ENCODE measurements around the gene LYST.
"Not testable (repeated sequence)": the region's sequence is repeated elsewhere in the genome, so short reads cannot be mapped to it uniquely, and the experiment has no call there.

Gene LYST

DNA sequence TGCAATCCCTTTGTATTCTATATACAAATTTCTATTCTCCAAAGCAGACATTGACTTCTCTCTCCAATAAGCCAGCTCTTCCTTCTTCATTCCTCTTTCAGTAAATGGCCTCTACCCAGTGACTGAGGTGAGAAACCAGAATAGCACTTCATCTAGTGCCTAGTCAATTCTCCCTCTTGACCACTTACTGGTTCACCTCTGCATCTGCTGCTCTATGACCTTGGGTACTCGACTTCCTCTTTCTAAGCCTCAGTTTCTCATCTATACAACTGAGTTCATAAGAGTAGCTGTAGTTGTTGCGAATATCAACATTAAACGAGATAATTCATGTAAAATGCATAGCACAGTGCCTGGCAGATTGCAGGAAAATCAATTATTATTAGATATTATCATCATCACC is 12.4 kb downstream of the LYST start:
- peaks cover 3 to 13% of the 10 kb centered on the region in 2 donors for H3K4me1 ChIP-seq (ENCODE audit: control insufficient read depth in 1 of 2, insufficient read depth in 2 of 2, low read length in 2 of 2)
- no peak overlapping the region for H3K27ac ChIP-seq (ENCODE audit: low read length)
- no peaks in the 10 kb centered on the region for H3K36me3 ChIP-seq (ENCODE audit: control insufficient read depth in 1 of 2, insufficient read depth in 2 of 2, low read length in 2 of 2)
- H3K9me3 ChIP-seq (ENCODE audit: control insufficient read depth in 1 of 2, low read length in 2 of 2), result no peaks in the 10 kb centered on the region
- no peaks in the 10 kb centered on the region for H3K27me3 ChIP-seq (ENCODE audit: low read depth, low read length)
- no peak overlapping the region for H3K4me3 ChIP-seq (ENCODE audit: low read depth in 1 of 2, low read length in 2 of 2)

DNA sequence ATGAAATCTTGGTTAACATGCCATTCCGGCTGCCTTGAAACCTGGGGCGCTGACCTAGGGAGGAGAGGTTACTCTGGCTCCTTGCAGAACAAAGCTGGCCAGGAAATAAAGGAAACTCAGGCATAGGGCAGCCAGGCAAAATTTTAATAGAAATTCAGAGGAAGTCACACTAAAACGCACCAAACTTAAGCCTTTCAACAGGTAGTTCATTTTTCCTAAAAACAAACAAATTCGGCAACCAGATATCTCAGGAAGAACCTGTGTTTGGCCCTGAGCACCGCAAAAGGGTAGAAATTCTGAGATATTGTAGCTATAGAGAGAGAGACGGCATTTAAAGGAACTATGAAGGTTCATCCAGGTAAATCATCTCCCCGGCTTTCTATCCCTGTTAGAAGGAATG is 13.1 kb downstream of the LYST start:
- Histone ChIP-seq H3K4me1 (ENCODE audit: control insufficient read depth in 1 of 2, insufficient read depth in 2 of 2, low read length in 2 of 2) (peaks cover 3 to 13% of the 10 kb centered on the region in 2 donors), H3K27ac (ENCODE audit: low read length) (no peak overlapping the region), H3K27me3 (ENCODE audit: low read depth, low read length) (no peaks in the 10 kb centered on the region), H3K36me3 (ENCODE audit: control insufficient read depth in 1 of 2, insufficient read depth in 2 of 2, low read length in 2 of 2) (no peaks in the 10 kb centered on the region), H3K4me3 (ENCODE audit: low read depth in 1 of 2, low read length in 2 of 2) (no peak overlapping the region), H3K9me3 (ENCODE audit: control insufficient read depth in 1 of 2, low read length in 2 of 2) (no peaks in the 10 kb centered on the region)

DNA sequence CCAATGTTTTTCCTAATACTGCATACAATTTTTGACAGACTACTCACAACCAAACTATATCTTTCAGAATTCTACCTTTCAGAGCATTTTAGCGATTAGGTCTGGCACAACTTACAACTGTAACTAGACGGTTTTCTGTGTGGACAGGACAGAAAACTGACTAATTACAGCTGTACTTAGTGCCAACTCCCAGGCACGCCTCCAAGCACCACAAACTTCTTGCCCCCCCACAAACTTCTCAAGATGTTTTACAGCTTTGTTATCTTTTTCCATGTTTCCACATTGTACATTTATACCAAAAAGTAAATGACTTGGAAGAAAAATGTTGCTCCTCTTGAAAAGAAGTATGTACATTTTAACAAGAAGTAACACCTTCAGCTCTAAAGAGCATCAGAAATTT is 13.8 kb downstream of the LYST start:
- no peaks in the 10 kb centered on the region for H3K27me3 ChIP-seq (ENCODE audit: low read depth, low read length)
- no peak overlapping the region for H3K27ac ChIP-seq (ENCODE audit: low read length)
- H3K4me1 ChIP-seq (ENCODE audit: control insufficient read depth in 1 of 2, insufficient read depth in 2 of 2, low read length in 2 of 2), result peaks cover 3 to 13% of the 10 kb centered on the region in 2 donors
- no peaks in the 10 kb centered on the region for H3K36me3 ChIP-seq (ENCODE audit: control insufficient read depth in 1 of 2, insufficient read depth in 2 of 2, low read length in 2 of 2)
- no peak overlapping the region for H3K4me3 ChIP-seq (ENCODE audit: low read depth in 1 of 2, low read length in 2 of 2)
- H3K9me3 ChIP-seq (ENCODE audit: control insufficient read depth in 1 of 2, low read length in 2 of 2), result no peaks in the 10 kb centered on the region

DNA sequence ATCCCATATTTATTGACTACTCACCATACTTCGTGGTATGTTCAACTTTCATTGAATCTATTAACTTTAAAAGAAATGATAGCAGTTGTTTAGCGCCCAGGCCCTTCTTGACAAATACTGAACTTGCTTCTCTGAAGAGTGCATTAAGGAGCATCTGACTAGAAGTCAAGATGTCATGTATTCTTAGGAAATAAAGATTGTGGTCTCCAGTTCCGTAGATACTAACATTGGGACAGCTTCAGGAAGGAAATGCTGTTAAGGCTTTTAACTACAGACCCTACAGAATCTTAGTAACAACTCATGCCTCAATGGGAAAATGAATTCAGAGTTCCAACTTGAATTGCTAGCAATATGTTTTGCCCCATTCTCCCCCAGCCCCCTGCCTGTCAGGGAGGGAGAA is 14.8 kb downstream of the LYST start:
- no peaks in the 10 kb centered on the region for H3K27me3 ChIP-seq (ENCODE audit: low read depth, low read length)
- no peak overlapping the region for H3K27ac ChIP-seq (ENCODE audit: low read length)
- peaks cover 3 to 13% of the 10 kb centered on the region in 2 donors for H3K4me1 ChIP-seq (ENCODE audit: control insufficient read depth in 1 of 2, insufficient read depth in 2 of 2, low read length in 2 of 2)
- no peaks in the 10 kb centered on the region for H3K36me3 ChIP-seq (ENCODE audit: control insufficient read depth in 1 of 2, insufficient read depth in 2 of 2, low read length in 2 of 2)
- no peak overlapping the region for H3K4me3 ChIP-seq (ENCODE audit: low read depth in 1 of 2, low read length in 2 of 2)
- no peaks in the 10 kb centered on the region for H3K9me3 ChIP-seq (ENCODE audit: control insufficient read depth in 1 of 2, low read length in 2 of 2)

DNA sequence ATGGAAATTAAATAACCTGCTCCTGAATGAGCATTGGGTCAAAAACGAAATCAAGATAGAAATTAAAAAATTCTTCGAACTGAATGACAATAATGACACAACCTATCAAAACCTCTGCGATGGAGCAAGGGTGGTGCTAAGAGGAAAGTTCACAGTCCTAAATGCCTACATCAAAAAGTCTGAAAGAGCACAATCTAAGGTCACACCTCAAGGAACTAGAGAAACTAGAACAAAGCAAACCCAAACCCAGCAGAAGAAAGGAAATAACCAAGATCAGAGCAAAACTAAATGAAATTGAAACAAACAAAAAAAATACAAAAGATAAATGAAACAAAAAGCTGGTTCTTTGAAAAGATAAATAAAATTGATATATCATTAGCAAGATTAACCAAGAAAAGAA is 18.5 kb downstream of the LYST start:
- not testable (repeated sequence) for H3K27me3 ChIP-seq (ENCODE audit: low read depth, low read length); H3K27ac ChIP-seq (ENCODE audit: low read length); H3K9me3 ChIP-seq (ENCODE audit: control insufficient read depth in 1 of 2, low read length in 2 of 2); H3K4me3 ChIP-seq (ENCODE audit: low read depth in 1 of 2, low read length in 2 of 2); H3K36me3 ChIP-seq (ENCODE audit: control insufficient read depth in 1 of 2, insufficient read depth in 2 of 2, low read length in 2 of 2)
- H3K4me1 ChIP-seq (ENCODE audit: control insufficient read depth in 1 of 2, insufficient read depth in 2 of 2, low read length in 2 of 2), result peaks cover 3 to 16% of the 10 kb centered on the region in 2 donors

DNA sequence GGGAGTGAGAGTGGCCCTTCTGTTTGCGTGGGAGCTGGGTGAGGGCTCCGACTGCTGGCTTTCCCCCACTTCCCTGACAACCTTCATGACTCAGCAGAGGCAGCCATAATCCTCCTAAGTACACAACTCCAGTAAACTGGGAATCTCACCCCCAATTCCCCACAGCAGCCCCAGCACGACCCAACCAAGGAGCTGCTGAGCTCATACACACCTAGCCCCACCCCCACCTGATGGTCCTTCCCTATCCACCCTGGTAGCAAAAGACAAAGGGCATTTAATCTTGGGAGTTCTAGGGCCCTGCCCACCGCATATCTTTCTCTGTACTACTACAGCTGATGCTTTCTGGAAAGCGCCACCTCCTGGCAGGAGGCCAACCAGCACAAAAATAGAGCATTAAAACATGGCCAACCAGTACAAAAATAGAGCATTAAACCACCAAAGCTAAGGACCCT is 21.0 kb downstream of the LYST start:
- H3K4me3 ChIP-seq (ENCODE audit: low read depth in 1 of 2, low read length in 2 of 2); H3K36me3 ChIP-seq (ENCODE audit: control insufficient read depth in 1 of 2, insufficient read depth in 2 of 2, low read length in 2 of 2); H3K27me3 ChIP-seq (ENCODE audit: low read depth, low read length); H3K9me3 ChIP-seq (ENCODE audit: control insufficient read depth in 1 of 2, low read length in 2 of 2); H3K27ac ChIP-seq (ENCODE audit: low read length): not testable (repeated sequence)
- peaks cover 0 to 10% of the 10 kb centered on the region in 2 donors for H3K4me1 ChIP-seq (ENCODE audit: control insufficient read depth in 1 of 2, insufficient read depth in 2 of 2, low read length in 2 of 2)

DNA sequence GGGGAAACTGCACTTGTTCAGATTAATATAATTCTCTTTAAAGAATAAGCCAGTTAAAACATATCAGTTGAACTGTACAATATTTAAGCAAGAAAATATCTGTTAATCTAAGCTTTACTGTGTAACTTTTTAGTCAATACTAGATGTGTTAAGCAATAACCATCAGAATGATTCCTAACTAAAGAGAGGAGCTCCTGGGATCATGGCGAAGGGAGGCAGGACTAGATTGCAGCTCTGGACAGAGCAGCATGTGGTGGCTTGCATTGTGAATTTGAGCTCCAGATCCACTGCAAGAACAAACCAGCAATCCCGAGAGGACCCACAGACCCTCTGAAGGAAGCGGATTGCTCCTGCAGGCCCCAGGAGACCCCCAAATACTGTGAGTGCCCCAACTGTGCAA is 21.9 kb downstream of the LYST start:
- Histone ChIP-seq H3K27me3 (ENCODE audit: low read depth, low read length) (no peaks in the 10 kb centered on the region), H3K27ac (ENCODE audit: low read length) (no peak overlapping the region), H3K4me3 (ENCODE audit: low read depth in 1 of 2, low read length in 2 of 2) (no peak overlapping the region), H3K4me1 (ENCODE audit: control insufficient read depth in 1 of 2, insufficient read depth in 2 of 2, low read length in 2 of 2) (peaks cover 0 to 10% of the 10 kb centered on the region in 2 donors), H3K9me3 (ENCODE audit: control insufficient read depth in 1 of 2, low read length in 2 of 2) (no peaks in the 10 kb centered on the region), H3K36me3 (ENCODE audit: control insufficient read depth in 1 of 2, insufficient read depth in 2 of 2, low read length in 2 of 2) (no peaks in the 10 kb centered on the region)

DNA sequence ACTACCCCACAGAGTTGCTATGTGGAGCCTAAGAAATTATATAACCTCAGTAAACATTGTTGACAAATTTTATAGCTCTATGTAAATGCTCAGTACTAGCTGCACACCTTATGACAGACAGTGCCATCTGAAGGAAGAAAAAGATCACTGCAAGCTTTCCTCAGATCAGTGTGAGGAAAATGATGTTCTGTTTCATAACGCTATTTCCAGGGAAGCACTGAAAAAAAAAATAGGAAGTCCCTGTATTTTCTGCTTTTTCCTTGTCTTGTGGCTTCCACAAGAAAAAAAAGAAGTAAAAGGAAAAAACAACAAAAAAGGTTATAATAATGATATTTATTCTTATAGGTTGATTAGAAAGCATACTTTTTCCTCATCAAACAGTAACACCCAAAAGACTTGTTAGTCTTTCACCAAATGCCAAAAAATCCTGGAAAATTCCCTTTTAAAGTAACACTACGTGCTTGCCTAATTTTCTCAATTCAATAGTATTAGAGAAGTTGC is 23.2 kb downstream of the LYST start:
- Histone ChIP-seq H3K27ac (ENCODE audit: low read length) (no peak overlapping the region), H3K36me3 (ENCODE audit: control insufficient read depth in 1 of 2, insufficient read depth in 2 of 2, low read length in 2 of 2) (no peaks in the 10 kb centered on the region), H3K4me1 (ENCODE audit: control insufficient read depth in 1 of 2, insufficient read depth in 2 of 2, low read length in 2 of 2) (peaks cover 0 to 10% of the 10 kb centered on the region in 2 donors), H3K4me3 (ENCODE audit: low read depth in 1 of 2, low read length in 2 of 2) (no peak overlapping the region), H3K9me3 (ENCODE audit: control insufficient read depth in 1 of 2, low read length in 2 of 2) (no peaks in the 10 kb centered on the region), H3K27me3 (ENCODE audit: low read depth, low read length) (no peaks in the 10 kb centered on the region)

DNA sequence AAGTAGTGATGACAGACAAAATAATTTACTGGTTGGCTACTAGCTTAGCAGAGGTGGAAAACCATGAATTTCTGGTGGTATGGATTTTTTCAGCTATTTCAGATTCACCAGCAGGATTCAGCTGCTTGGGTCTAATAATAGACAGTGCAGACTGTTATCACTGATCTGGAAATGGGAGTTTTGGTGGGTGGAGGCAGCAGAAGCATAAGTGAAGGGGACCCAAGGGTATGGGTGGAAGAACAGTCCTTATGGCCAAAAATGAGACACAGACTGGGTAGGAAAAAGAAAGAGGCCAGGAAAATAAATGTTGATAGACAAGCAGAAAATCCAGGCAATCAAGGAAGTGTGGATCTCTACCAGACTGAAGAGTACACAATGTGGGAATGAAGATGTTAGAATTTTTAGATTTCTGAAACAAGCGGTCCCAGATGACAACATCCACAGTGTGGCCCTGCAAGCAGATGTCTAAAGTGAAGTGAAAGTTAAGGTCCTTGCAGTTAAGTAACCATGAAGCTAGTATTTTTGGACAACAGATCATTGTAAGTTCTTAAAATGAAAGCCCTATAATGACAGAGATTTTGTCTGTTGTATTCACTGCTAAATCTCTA is 24.7 kb downstream of the LYST start:
- Histone ChIP-seq H3K27ac (ENCODE audit: low read length) (no peak overlapping the region), H3K36me3 (ENCODE audit: control insufficient read depth in 1 of 2, insufficient read depth in 2 of 2, low read length in 2 of 2) (no peaks in the 10 kb centered on the region), H3K4me1 (ENCODE audit: control insufficient read depth in 1 of 2, insufficient read depth in 2 of 2, low read length in 2 of 2) (peaks cover 0 to 10% of the 10 kb centered on the region in 2 donors), H3K4me3 (ENCODE audit: low read depth in 1 of 2, low read length in 2 of 2) (no peak overlapping the region), H3K9me3 (ENCODE audit: control insufficient read depth in 1 of 2, low read length in 2 of 2) (no peaks in the 10 kb centered on the region), H3K27me3 (ENCODE audit: low read depth, low read length) (no peaks in the 10 kb centered on the region)

DNA sequence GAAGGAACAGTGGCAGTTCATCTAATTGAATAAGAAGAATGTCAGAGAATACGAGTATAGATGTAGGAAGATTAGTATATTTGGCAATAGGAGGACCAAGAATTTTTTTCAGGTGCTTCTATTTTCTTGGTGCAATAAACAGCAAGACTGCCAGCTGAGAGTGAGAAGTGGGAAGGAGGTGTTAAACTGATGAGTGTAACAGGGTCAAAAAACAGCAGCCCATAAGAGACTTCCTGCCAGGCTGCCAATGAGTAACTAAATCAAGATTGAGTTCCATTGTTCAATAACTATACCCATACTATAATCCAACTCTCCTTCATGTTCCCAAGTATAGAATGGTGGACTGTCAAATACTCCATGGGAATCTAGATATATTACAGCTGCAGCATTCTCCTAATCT is 28.7 kb downstream of the LYST start:
- Histone ChIP-seq H3K4me1 (ENCODE audit: control insufficient read depth in 1 of 2, insufficient read depth in 2 of 2, low read length in 2 of 2) (peaks cover 3 to 4% of the 10 kb centered on the region in 2 donors), H3K27ac (ENCODE audit: low read length) (no peak overlapping the region), H3K9me3 (ENCODE audit: control insufficient read depth in 1 of 2, low read length in 2 of 2) (no peaks in the 10 kb centered on the region), H3K27me3 (ENCODE audit: low read depth, low read length) (no peaks in the 10 kb centered on the region), H3K36me3 (ENCODE audit: control insufficient read depth in 1 of 2, insufficient read depth in 2 of 2, low read length in 2 of 2) (no peaks in the 10 kb centered on the region), H3K4me3 (ENCODE audit: low read depth in 1 of 2, low read length in 2 of 2) (no peak overlapping the region)

DNA sequence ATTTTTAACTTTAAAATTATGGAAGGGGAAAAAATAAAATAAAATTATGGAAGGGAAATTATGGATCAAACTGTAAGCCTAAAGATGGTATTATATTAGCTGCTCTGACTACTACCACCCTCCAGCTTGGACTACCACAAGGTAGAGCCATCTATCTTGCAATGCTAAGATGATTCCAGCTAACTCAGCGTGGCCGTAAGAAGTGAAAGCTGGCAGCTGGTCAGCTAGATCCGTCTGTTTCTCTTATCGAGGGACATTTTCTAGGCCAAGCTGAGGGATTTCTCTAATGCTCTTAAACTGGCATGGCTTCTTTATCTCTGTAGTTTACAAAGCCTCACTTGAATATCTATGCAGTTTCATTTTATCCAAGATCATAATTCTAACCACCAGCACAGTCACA is 31.5 kb downstream of the LYST start:
- Histone ChIP-seq H3K36me3 (ENCODE audit: control insufficient read depth in 1 of 2, insufficient read depth in 2 of 2, low read length in 2 of 2) (peaks cover 0 to under 1% of the 10 kb centered on the region in 2 donors), H3K4me3 (ENCODE audit: low read depth in 1 of 2, low read length in 2 of 2) (peak overlapping the region; percentile 32 to 47), H3K27me3 (ENCODE audit: low read depth, low read length) (no peaks in the 10 kb centered on the region), H3K9me3 (ENCODE audit: control insufficient read depth in 1 of 2, low read length in 2 of 2) (no peaks in the 10 kb centered on the region), H3K27ac (ENCODE audit: low read length) (no peak overlapping the region), H3K4me1 (ENCODE audit: control insufficient read depth in 1 of 2, insufficient read depth in 2 of 2, low read length in 2 of 2) (peaks cover 3 to 4% of the 10 kb centered on the region in 2 donors)

DNA sequence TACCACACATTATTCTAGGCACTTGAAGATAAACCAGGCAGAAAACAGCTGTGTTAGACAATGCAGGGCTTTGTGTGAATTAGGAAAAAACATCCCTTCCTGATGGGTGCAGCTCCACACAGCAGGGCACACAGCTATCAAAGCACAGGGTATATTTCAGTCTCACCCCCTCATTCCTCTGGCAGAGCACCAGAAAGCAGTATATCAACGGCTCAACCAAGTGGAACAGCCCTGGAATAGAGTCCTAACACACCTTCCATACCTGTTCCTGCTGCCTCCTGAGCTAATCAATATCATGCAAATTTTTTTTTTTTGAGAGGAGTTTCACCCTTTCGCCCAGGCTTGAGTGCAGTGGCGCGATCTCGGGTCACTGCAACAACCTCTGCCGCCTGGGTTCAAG is 32.1 kb downstream of the LYST start:
- Histone ChIP-seq H3K36me3 (ENCODE audit: control insufficient read depth in 1 of 2, insufficient read depth in 2 of 2, low read length in 2 of 2) (peaks cover 0 to 6% of the 10 kb centered on the region in 2 donors), H3K4me3 (ENCODE audit: low read depth in 1 of 2, low read length in 2 of 2) (no peak overlapping the region), H3K9me3 (ENCODE audit: control insufficient read depth in 1 of 2, low read length in 2 of 2) (no peaks in the 10 kb centered on the region), H3K4me1 (ENCODE audit: control insufficient read depth in 1 of 2, insufficient read depth in 2 of 2, low read length in 2 of 2) (peaks cover 3 to 4% of the 10 kb centered on the region in 2 donors), H3K27ac (ENCODE audit: low read length) (no peak overlapping the region), H3K27me3 (ENCODE audit: low read depth, low read length) (no peaks in the 10 kb centered on the region)

All from muscle layer of duodenum (tissue), 2 donors.